HCT116 (cell line): ENCODE measurements around the gene OTOR. TPM values are rescaled to one million over a fixed set of nuclear protein-coding genes. Genes with fewer than 3 reads are reported as not detected.

Experiments
- CBX3 ChIP-seq: IDR thresholded peaks from 2 replicates; pipeline ENCODE4 v1.6.1; 2012; ENCODE audit warnings: low read depth
- CEBPB ChIP-seq: IDR thresholded peaks from 2 replicates; pipeline ENCODE4 v1.6.1; 2012; ENCODE audit warnings: low read depth
- EGR1 ChIP-seq: IDR thresholded peaks from 2 replicates; pipeline ENCODE4 v1.6.1; 2012; ENCODE audit warnings: low read depth
- ELF1 ChIP-seq: IDR thresholded peaks from 2 replicates; pipeline ENCODE4 v1.6.1; 2012; ENCODE audit warnings: low read depth, borderline replicate concordance
- EZH2phosphoT487 ChIP-seq: fragments of 200-600 bp; IDR thresholded peaks from 2 replicates; pipeline ENCODE4 v1.6.1; 2018; ENCODE audit warnings: antibody characterized with exemption, borderline replicate concordance
- JUND ChIP-seq: IDR thresholded peaks from 2 replicates; pipeline ENCODE4 v1.6.1; 2012
- POLR2A ChIP-seq: IDR thresholded peaks from 2 replicates; pipeline ENCODE4 v1.7.0; 2011; ENCODE audit warnings: borderline replicate concordance; ENCODE audit not compliant: insufficient read depth, insufficient read length; ENCODE audit errors: extremely low read depth
- SIN3A ChIP-seq: IDR thresholded peaks from 2 replicates; pipeline ENCODE4 v1.6.1; 2012; ENCODE audit warnings: low read depth
- total RNA-seq: library from RNA; stranded (reverse); gene quantifications from one replicate; pipeline ENCODE4 v1.2.1, GENCODE V29; 2021; ENCODE audit not compliant: unreplicated experiment
- TF ChIP-seq, protein P1 (sequence below): IDR thresholded peaks from 2 replicates; pipeline ENCODE4 v1.6.1; 2011; ENCODE audit warnings: mild to moderate bottlenecking, low read length, moderate library complexity; ENCODE audit not compliant: insufficient replicate concordance; ENCODE audit errors: extremely low read depth
- TF ChIP-seq, protein P2 (sequence below): IDR thresholded peaks from 2 replicates; pipeline ENCODE4 v1.6.1; 2012; ENCODE audit warnings: low read depth

OTOR gene
- total RNA-seq, 1 experiment from 2014 or later: not detected

DNA sequence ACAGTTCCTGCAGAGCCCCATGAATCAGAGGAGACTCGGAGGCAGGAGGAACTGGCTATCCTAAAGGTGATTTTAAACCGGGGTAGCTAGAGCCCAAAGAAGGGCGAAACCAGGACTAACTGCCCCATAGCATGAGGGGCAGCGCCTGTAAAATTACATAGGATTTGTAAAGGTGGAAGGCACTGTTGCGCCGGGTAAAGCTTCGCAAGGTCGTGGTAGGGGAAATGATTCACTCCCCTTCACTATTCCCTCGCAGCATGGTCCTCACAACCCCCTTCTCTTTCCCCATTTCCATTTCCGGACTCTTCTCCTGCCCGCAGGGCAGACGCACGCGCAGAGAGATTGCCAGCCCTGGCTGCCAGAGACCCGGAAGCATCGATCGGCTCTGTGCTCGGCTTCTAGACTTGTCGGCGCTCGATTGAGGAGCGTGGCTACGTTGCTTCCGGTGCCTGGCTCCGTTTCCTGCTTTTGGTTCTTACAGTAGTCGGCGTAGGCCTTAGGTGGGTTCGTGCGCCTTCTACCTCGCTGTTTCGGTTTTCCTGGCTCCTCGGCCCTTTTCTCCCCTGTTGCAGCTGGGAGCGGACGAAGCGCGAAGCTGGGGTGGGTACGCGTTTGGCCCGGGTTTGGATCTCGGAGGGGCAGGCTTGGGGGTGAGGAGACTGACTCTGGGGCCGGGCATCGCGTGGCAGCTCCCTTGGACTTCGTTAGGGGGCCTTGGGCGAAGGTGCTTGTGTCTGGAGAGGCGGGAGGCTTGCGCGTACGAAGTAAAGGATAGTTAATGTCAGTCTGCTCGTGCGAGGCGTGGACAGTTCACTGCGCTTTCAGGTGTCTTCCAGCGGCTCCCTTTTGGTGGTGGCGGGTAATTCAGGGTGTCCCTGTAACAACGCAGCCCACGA, 18.3 kb upstream of the OTOR start, which contains the start of gene SNRPB2 (continued):
- TF ChIP-seq, protein P1, sequence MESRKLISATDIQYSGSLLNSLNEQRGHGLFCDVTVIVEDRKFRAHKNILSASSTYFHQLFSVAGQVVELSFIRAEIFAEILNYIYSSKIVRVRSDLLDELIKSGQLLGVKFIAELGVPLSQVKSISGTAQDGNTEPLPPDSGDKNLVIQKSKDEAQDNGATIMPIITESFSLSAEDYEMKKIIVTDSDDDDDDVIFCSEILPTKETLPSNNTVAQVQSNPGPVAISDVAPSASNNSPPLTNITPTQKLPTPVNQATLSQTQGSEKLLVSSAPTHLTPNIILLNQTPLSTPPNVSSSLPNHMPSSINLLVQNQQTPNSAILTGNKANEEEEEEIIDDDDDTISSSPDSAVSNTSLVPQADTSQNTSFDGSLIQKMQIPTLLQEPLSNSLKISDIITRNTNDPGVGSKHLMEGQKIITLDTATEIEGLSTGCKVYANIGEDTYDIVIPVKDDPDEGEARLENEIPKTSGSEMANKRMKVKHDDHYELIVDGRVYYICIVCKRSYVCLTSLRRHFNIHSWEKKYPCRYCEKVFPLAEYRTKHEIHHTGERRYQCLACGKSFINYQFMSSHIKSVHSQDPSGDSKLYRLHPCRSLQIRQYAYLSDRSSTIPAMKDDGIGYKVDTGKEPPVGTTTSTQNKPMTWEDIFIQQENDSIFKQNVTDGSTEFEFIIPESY: peak; percentile 50
- 0 out of 2 replicates have a peak, but pooled peaks have one; percentile 50 for TF ChIP-seq SIN3A
- TF ChIP-seq CBX3: 0 out of 2 replicates have a peak, but pooled peaks have one; percentile 85
- TF ChIP-seq ELF1: peak; percentile 99
- TF ChIP-seq, protein P2, sequence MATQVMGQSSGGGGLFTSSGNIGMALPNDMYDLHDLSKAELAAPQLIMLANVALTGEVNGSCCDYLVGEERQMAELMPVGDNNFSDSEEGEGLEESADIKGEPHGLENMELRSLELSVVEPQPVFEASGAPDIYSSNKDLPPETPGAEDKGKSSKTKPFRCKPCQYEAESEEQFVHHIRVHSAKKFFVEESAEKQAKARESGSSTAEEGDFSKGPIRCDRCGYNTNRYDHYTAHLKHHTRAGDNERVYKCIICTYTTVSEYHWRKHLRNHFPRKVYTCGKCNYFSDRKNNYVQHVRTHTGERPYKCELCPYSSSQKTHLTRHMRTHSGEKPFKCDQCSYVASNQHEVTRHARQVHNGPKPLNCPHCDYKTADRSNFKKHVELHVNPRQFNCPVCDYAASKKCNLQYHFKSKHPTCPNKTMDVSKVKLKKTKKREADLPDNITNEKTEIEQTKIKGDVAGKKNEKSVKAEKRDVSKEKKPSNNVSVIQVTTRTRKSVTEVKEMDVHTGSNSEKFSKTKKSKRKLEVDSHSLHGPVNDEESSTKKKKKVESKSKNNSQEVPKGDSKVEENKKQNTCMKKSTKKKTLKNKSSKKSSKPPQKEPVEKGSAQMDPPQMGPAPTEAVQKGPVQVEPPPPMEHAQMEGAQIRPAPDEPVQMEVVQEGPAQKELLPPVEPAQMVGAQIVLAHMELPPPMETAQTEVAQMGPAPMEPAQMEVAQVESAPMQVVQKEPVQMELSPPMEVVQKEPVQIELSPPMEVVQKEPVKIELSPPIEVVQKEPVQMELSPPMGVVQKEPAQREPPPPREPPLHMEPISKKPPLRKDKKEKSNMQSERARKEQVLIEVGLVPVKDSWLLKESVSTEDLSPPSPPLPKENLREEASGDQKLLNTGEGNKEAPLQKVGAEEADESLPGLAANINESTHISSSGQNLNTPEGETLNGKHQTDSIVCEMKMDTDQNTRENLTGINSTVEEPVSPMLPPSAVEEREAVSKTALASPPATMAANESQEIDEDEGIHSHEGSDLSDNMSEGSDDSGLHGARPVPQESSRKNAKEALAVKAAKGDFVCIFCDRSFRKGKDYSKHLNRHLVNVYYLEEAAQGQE: no peak
- no peak for TF ChIP-seq CEBPB
- peak; percentile 71 for TF ChIP-seq POLR2A
- no peak for TF ChIP-seq JUND
- TF ChIP-seq EZH2phosphoT487: no peak
- no peak for TF ChIP-seq EGR1
- TF ChIP-seq, all 23 proteins: peak for 12
